Testis (tissue), 2 donors: Measurements from ENCODE around the gene WDR74.

Source experiments
- CTCF ChIP-seq, 3 experiments: fragments of 450-650 bp in 2 of 3; fragments of 200-600 bp in 1 of 3; sonication (generic) in 1 of 3; IDR thresholded peaks; one replicate each; pipeline ENCODE4 v1.5.1; 2016 to 2019; ENCODE audit warnings: antibody characterized with exemption in 3 of 3, mild to moderate bottlenecking in 2 of 3, moderate library complexity in 1 of 3
- POLR2A ChIP-seq: fragments of 450-650 bp; IDR thresholded peaks from one replicate; pipeline ENCODE4 v1.6.1; 2017; ENCODE audit warnings: antibody characterized with exemption, mild to moderate bottlenecking, moderate library complexity

- TF ChIP-seq CTCF (IDR thresholded peaks at IDR 0.05), result no peak
- no peak for TF ChIP-seq POLR2A
Observed at GRCh38 chr11:62801071-62801470, 38.3 kb downstream of the WDR74 start.
